Activated effector memory CD4-positive, alpha-beta T cell treated with anti-CD3 and anti-CD28 coated beads, Interleukin-2, amount 50 U/mL, for 16 hours (primary cell): ENCODE results near the gene ATXN8OS.
"Not testable (repeated sequence)": the region's sequence is repeated elsewhere in the genome, so short reads cannot be mapped to it uniquely, and the experiment has no call there.

ENCODE experiments used
- DNase-seq: peaks from one replicate; pipeline ENCODE4 v3.0.0-alpha.2; 2020

The ATXN8OS gene

GRCh38 chr13:70107498-70108281 is at the start of gene ATXN8OS:
Gene ATXN8OS (plus strand): TSS chr13:70107826.
- no peak for DNase-seq

GRCh38 chr13:70080012-70080411 is 27.6 kb upstream of the ATXN8OS start:
- no peak for DNase-seq

- DNase-seq, result no peak
Measured at GRCh38 chr13:70087247-70087646, 20.4 kb upstream of the ATXN8OS start.

- no peak for DNase-seq
Measured at GRCh38 chr13:70088926-70089325, 18.7 kb upstream of the ATXN8OS start.

- no peak for DNase-seq
Measured at GRCh38 chr13:70090036-70090723, 17.4 kb upstream of the ATXN8OS start.

GRCh38 chr13:70098669-70099068 is 9.0 kb upstream of the ATXN8OS start:
- DNase-seq, result no peak

- no peak for DNase-seq
Measured at GRCh38 chr13:70104481-70104880, 3.1 kb upstream of the ATXN8OS start.

GRCh38 chr13:70107125-70107497 is 515 bp upstream of the ATXN8OS start:
- no peak for DNase-seq

GRCh38 chr13:70108356-70109105 is 905 bp downstream of the ATXN8OS start, which contains the start of gene KLHL1:
Gene KLHL1 (minus strand): TSS chr13:70108452. CDS start chr13:70107699, 753 bp downstream.
- DNase-seq, result no peak

- DNase-seq, result no peak
Measured at GRCh38 chr13:70117338-70117905, 9.8 kb downstream of the ATXN8OS start.

- DNase-seq, result no peak
Measured at GRCh38 chr13:70125693-70126092, 18.1 kb downstream of the ATXN8OS start.

- no peak for DNase-seq
Measured at GRCh38 chr13:70128098-70128497, 20.5 kb downstream of the ATXN8OS start.

GRCh38 chr13:70142658-70143057 is 35.0 kb downstream of the ATXN8OS start:
- not testable (repeated sequence) for DNase-seq

GRCh38 chr13:70162141-70162540 is 54.5 kb downstream of the ATXN8OS start:
- no peak for DNase-seq

- no peak for DNase-seq
Measured at GRCh38 chr13:70170689-70171088, 63.1 kb downstream of the ATXN8OS start.

GRCh38 chr13:70171151-70171550 is 63.5 kb downstream of the ATXN8OS start:
- no peak for DNase-seq

- DNase-seq, result no peak
Measured at GRCh38 chr13:70172946-70173597, 65.4 kb downstream of the ATXN8OS start.

GRCh38 chr13:70173598-70173959 is 66.0 kb downstream of the ATXN8OS start:
- no peak for DNase-seq

- DNase-seq, result no peak
Measured at GRCh38 chr13:70178346-70178745, 70.7 kb downstream of the ATXN8OS start.
